Fibroblast of the aortic adventitia (primary cell): Measurements from ENCODE around the gene BNC2. TPM values are rescaled to one million over a fixed set of nuclear protein-coding genes. Genes with fewer than 3 reads are reported as not detected.

Source experiments
- DNase-seq: peaks from one replicate; pipeline ENCODE4 v3.0.0-alpha.2; 2010; ENCODE audit warnings: low read depth
- H3K4me3 ChIP-seq: 2 replicates; pipeline ENCODE4 v1.5.1; 2011; ENCODE audit warnings: low read depth, mild to moderate bottlenecking, control low read depth, low read length, moderate library complexity
- total RNA-seq: library from RNA; depleted of rRNA; stranded (reverse); fragments of >200 nt; gene quantifications from 2 replicates; pipeline ENCODE4 v1.2.3, GENCODE V29; 2012; ENCODE audit warnings: low replicate concordance
- TF ChIP-seq, protein P1 (sequence below): IDR thresholded peaks from 2 replicates; pipeline ENCODE4 v1.5.1; 2011; ENCODE audit warnings: mild to moderate bottlenecking, low read length, control low read depth, inconsistent platforms; ENCODE audit not compliant: insufficient read depth

The BNC2 gene
- total RNA-seq, 1 donor = 53.3 TPM

DNA sequence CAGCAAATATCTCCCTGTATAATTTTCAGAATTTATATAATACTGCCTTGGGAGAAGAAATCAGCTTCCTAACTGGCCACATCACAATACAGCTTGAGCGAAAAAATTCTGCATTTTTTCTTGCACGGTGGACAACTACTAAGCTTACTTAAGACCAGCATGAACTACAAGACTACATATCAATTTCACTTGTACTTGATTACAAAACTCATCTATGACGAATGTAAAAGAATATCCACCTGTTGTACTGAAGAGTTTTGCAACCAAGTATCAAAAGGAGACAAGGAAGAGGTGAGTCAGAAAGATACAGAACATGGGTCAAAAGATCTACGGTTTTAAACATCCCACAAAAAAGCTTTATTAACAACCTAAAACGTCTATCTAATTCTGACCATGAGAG lies 279.4 kb downstream of the BNC2 start:
- H3K4me3 ChIP-seq = no peak overlapping the region
- TF ChIP-seq, protein P1, sequence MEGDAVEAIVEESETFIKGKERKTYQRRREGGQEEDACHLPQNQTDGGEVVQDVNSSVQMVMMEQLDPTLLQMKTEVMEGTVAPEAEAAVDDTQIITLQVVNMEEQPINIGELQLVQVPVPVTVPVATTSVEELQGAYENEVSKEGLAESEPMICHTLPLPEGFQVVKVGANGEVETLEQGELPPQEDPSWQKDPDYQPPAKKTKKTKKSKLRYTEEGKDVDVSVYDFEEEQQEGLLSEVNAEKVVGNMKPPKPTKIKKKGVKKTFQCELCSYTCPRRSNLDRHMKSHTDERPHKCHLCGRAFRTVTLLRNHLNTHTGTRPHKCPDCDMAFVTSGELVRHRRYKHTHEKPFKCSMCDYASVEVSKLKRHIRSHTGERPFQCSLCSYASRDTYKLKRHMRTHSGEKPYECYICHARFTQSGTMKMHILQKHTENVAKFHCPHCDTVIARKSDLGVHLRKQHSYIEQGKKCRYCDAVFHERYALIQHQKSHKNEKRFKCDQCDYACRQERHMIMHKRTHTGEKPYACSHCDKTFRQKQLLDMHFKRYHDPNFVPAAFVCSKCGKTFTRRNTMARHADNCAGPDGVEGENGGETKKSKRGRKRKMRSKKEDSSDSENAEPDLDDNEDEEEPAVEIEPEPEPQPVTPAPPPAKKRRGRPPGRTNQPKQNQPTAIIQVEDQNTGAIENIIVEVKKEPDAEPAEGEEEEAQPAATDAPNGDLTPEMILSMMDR = no peak
- DNase-seq = no peak

DNA sequence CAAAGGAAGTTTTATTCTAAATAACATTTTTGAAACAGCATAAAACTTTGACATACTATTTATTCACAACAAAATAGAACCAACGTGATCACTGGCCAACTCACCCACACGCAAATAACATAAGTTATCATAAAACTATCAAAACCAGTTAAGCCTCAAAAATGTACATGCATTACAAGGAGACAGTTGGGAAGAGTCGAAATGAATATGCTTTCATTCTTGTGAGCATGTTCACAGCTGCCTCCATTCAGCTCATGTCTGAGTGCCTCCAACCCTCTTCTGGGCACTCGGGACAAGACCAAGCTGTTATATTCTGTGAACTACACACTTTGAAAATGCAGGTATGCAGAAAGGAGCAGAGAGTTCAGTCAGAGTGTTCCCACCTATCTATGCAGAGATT lies 284.9 kb downstream of the BNC2 start:
- TF ChIP-seq, protein P1 = no peak
- no peak overlapping the region for H3K4me3 ChIP-seq
- DNase-seq = no peak

DNA sequence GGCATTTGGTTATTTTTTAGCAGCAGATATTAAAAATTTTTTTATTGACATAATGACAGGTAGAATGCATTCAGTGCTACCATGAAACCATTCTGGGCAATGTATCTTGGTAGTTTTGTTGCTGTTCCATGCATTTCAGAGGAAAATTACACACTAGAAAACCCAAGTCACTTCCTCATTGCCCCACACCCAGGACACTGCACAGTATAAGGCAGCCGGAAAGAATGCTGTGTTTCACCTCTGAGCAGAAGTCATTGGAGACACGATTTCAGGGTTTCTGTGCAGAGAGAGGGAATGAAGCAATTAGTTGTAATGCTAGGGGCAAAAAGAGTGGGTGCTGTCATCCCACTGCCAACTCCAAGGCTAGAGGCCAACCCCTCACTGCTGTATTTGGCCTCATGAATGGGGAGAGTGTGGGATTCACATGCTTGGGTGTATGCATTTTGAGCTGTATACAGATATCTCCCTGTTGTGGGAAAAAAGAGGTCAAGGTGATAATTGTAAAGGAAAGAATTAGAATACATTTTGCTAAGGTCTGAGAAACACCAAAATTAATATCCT lies 290.5 kb downstream of the BNC2 start:
- no peak for DNase-seq
- H3K4me3 ChIP-seq = no peak overlapping the region
- TF ChIP-seq, protein P1 = no peak

DNA sequence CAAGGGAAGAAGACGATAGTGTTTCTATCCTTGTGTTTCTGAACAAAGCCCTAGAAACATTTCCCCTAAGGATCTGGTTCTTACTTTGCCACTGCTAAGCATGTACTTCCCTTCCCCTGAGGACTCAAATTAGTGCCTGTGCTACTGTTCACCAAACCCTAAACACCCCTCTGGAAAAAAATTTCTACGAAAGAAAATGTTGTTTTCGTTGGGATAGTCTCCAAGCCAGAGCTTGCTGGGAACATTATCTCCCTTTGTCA lies 294.6 kb downstream of the BNC2 start:
- H3K4me3 ChIP-seq = no peak overlapping the region
- TF ChIP-seq, protein P1 = no peak
- peak; percentile 46 for DNase-seq

DNA sequence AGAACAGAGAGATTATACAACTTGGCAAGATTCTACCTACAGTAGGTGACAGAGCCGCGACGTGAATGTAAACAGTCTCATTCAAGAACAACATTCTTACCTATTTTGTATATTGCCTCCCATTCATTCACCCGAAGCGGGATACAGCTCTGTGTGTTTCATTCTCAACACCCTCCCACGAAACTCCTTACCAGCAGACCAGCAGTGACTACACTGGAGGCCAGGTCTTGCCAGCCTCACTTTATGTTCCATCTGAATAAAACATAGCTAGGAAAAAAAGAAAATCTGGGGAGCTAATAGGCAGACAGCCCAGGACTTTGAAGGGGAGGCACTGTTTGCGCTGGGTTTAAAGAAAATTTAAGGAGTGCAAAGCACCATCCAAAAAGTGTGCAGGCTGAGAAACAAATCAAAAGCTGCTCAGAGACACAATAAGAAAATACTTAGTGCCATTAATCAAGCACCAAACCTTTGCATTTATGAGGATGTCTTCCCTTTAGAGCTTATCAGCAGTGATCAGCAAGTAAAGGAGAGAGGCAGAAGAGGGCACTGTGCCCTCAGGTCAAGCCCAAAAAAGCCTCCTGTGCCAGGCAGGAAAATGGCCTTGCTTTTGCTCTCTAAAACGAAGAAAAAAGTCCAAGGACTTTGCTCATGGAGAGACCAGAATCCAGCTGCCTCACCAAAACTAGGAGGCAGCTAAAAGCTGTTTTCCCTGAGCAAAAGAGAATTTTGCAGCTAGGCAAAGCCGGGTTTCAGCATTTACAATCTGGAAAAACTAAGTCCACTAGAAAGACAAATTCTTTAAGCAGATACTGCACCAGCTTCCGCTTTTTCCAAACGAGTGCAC lies 295.1 kb downstream of the BNC2 start:
- no peak overlapping the region for H3K4me3 ChIP-seq
- TF ChIP-seq, protein P1 = no peak
- no peak for DNase-seq

DNA sequence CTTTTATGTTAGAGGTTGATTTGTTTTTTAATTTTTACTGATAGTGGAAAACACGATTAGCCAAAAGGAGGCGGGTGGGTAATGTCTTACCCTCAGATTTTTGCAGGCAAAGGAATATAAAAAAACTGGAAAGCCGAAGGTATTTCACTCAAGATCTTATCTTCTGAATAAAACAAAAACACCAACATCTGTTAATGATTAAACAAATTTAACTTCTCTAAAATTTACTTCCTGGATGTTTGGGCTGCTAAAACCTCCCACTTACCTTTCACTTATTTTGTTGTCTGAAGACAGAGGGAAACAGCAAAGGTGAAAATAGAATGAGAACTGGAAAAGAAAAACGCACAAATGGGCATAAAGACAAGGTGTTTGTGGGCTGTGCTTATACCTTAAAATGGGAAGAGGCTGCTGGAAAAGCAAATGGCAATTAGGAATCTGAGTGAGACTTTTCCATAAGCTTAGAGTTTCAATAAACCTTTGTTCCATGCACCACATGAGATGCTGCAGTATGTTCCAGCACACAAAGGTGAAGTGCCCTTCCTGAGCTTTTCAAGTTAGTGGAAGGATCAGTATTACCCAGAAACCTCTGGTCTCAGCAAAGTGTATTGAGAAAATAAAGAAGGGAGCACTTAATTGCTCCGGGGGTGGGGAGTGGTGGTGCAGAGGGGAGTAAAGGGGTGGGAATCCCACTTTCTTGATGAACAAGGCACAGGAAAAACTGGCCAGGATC lies 298.3 kb downstream of the BNC2 start:
- DNase-seq = no peak
- TF ChIP-seq, protein P1 = no peak

More for the DNA sequence above, 298.3 kb downstream of the BNC2 start:
- H3K4me3 ChIP-seq = no peak overlapping the region
